Activated T-helper 1 cell treated with anti-CD3 and anti-CD28 coated beads, Interleukin-12 subunit alpha, Interleukin-12 subunit beta, Interleukin-2, Interleukin-4 antibody, amounts not matched to agents 30 ng/mL and 10 ng/mL and 1 ng/mL, durations not matched to agents 14 hours and 24 hours and 36 hours (primary cell): ENCODE measurements around the gene CTU1. TPM values are rescaled to one million over a fixed set of nuclear protein-coding genes. Genes with fewer than 3 reads are reported as not detected.

Source experiments
- DNase-seq: peaks from one replicate; pipeline ENCODE4 v3.0.0; 2021; ENCODE audit warnings: low spot score
- H3K27ac Mint-ChIP-seq: one replicate; pipeline ENCODE4 v1.8.0; 2021; ENCODE audit warnings: mild to moderate bottlenecking, mixed read lengths
- H3K27me3 Mint-ChIP-seq: one replicate; pipeline ENCODE4 v1.8.0; 2022; ENCODE audit warnings: mild to moderate bottlenecking, moderate library complexity, mixed read lengths; ENCODE audit not compliant: insufficient read depth
- H3K36me3 Mint-ChIP-seq: one replicate; pipeline ENCODE4 v1.8.0; 2021; ENCODE audit warnings: low read depth, mixed read lengths
- H3K4me1 Mint-ChIP-seq: one replicate; pipeline ENCODE4 v1.8.0; 2021; ENCODE audit warnings: low read depth, mixed read lengths
- H3K4me3 Mint-ChIP-seq: one replicate; pipeline ENCODE4 v1.8.0; 2021; ENCODE audit warnings: mild to moderate bottlenecking, moderate library complexity, mixed read lengths
- H3K9me3 Mint-ChIP-seq: one replicate; pipeline ENCODE4 v1.8.0; 2021; ENCODE audit warnings: mixed read lengths
- intact Hi-C: fragments of 100-400 bp; cut with micrococcal nuclease; formaldehyde crosslinking; loops from one replicate; pipeline ENCODE4 v1.15.1; 2024
- total RNA-seq: library from RNA; stranded (reverse); gene quantifications from 2 replicates; pipeline ENCODE4 v1.2.3, GENCODE V29; 2022

CTU1 gene
- total RNA-seq, 1 donor from 2014 or later = 12.5 TPM

- Mint-ChIP-seq H3K27me3 (no peaks in the 10 kb centered on the region), H3K27ac (no peak within 1 kb of the TSS), H3K9me3 (no peaks in the 10 kb centered on the region), H3K36me3 (no peaks in the 10 kb centered on the region), H3K4me3 (no peak within 1 kb of the TSS), H3K4me1 (no peaks in the 10 kb centered on the region)
- intact Hi-C loops = no loop called here
- no peak for DNase-seq
Measured at GRCh38 chr19:51082611-51083010, 25.6 kb downstream of the CTU1 start, which contains the start of gene KLK14. KLK14 (minus strand) TSS chr19:51082887; CDS start chr19:51082614, 273 bp downstream.

- no peak for DNase-seq
- intact Hi-C loops = no loop called here
- H3K9me3 Mint-ChIP-seq = no peaks in the 10 kb centered on the region
- no peak overlapping the region for H3K4me3 Mint-ChIP-seq
- H3K36me3 Mint-ChIP-seq = no peaks in the 10 kb centered on the region
- H3K27me3 Mint-ChIP-seq = no peaks in the 10 kb centered on the region
- no peak overlapping the region for H3K27ac Mint-ChIP-seq
- H3K4me1 Mint-ChIP-seq = no peaks in the 10 kb centered on the region
Measured at GRCh38 chr19:51081476-51081875, 26.7 kb downstream of the CTU1 start.

GRCh38 chr19:51079481-51080110, 28.6 kb downstream of the CTU1 start:
- peaks cover 2% of the 10 kb centered on the region for H3K27me3 Mint-ChIP-seq
- intact Hi-C loops = no loop called here
- H3K36me3 Mint-ChIP-seq = no peaks in the 10 kb centered on the region
- DNase-seq = no peak
- no peak overlapping the region for H3K4me3 Mint-ChIP-seq
- H3K4me1 Mint-ChIP-seq = no peaks in the 10 kb centered on the region
- H3K27ac Mint-ChIP-seq = no peak overlapping the region
- H3K9me3 Mint-ChIP-seq = no peaks in the 10 kb centered on the region

GRCh38 chr19:51078731-51079130, 29.5 kb downstream of the CTU1 start:
- intact Hi-C loops = no loop called here
- Mint-ChIP-seq H3K36me3 (no peaks in the 10 kb centered on the region), H3K9me3 (peaks cover 7% of the 10 kb centered on the region), H3K4me3 (no peak overlapping the region), H3K4me1 (no peaks in the 10 kb centered on the region), H3K27me3 (peaks cover 5% of the 10 kb centered on the region), H3K27ac (no peak overlapping the region)
- DNase-seq = no peak

- Mint-ChIP-seq H3K4me1 (no peaks in the 10 kb centered on the region), H3K27me3 (peaks cover 7% of the 10 kb centered on the region), H3K27ac (no peak overlapping the region), H3K36me3 (no peaks in the 10 kb centered on the region), H3K9me3 (peaks cover 12% of the 10 kb centered on the region), H3K4me3 (no peak overlapping the region)
- intact Hi-C loops = no loop called here
- no peak for DNase-seq
Measured at GRCh38 chr19:51078104-51078503, 30.1 kb downstream of the CTU1 start.

GRCh38 chr19:51076631-51077213, 31.5 kb downstream of the CTU1 start:
- intact Hi-C loops = no loop called here
- Mint-ChIP-seq H3K4me1 (no peaks in the 10 kb centered on the region), H3K4me3 (no peak overlapping the region), H3K27ac (no peak overlapping the region), H3K36me3 (no peaks in the 10 kb centered on the region), H3K27me3 (peaks cover 10% of the 10 kb centered on the region), H3K9me3 (peaks cover 12% of the 10 kb centered on the region)
- DNase-seq = no peak

GRCh38 chr19:51075998-51076397, 32.2 kb downstream of the CTU1 start:
- Mint-ChIP-seq H3K4me1 (no peaks in the 10 kb centered on the region), H3K27me3 (peaks cover 10% of the 10 kb centered on the region), H3K36me3 (no peaks in the 10 kb centered on the region), H3K4me3 (no peak overlapping the region), H3K27ac (no peak overlapping the region), H3K9me3 (peaks cover 12% of the 10 kb centered on the region)
- intact Hi-C loops = no loop called here
- DNase-seq = no peak

- Mint-ChIP-seq H3K27me3 (peaks cover 23% of the 10 kb centered on the region), H3K27ac (no peak overlapping the region), H3K4me1 (no peaks in the 10 kb centered on the region), H3K4me3 (no peak overlapping the region), H3K36me3 (no peaks in the 10 kb centered on the region), H3K9me3 (peaks cover 12% of the 10 kb centered on the region)
- no peak for DNase-seq
- intact Hi-C loops = no loop called here
Measured at GRCh38 chr19:51071095-51071405, 37.2 kb downstream of the CTU1 start.

- no peak for DNase-seq
- Mint-ChIP-seq H3K36me3 (no peaks in the 10 kb centered on the region), H3K4me1 (no peaks in the 10 kb centered on the region), H3K9me3 (peaks cover 12% of the 10 kb centered on the region), H3K27me3 (peaks cover 26% of the 10 kb centered on the region), H3K4me3 (no peak overlapping the region), H3K27ac (no peak overlapping the region)
- intact Hi-C loops = no loop called here
Measured at GRCh38 chr19:51070334-51071094, 37.7 kb downstream of the CTU1 start.

- Mint-ChIP-seq H3K36me3 (no peaks in the 10 kb centered on the region), H3K9me3 (no peaks in the 10 kb centered on the region), H3K27ac (no peak overlapping the region), H3K4me1 (no peaks in the 10 kb centered on the region), H3K4me3 (no peak overlapping the region), H3K27me3 (peaks cover 23% of the 10 kb centered on the region)
- DNase-seq = no peak
- intact Hi-C loops = no loop called here
Measured at GRCh38 chr19:51066393-51067186, 41.6 kb downstream of the CTU1 start.

- intact Hi-C loops = no loop called here
- H3K4me3 Mint-ChIP-seq = no peak overlapping the region
- H3K27me3 Mint-ChIP-seq = peaks cover 20% of the 10 kb centered on the region
- H3K4me1 Mint-ChIP-seq = no peaks in the 10 kb centered on the region
- no peaks in the 10 kb centered on the region for H3K36me3 Mint-ChIP-seq
- H3K27ac Mint-ChIP-seq = no peak overlapping the region
- DNase-seq = no peak
- no peaks in the 10 kb centered on the region for H3K9me3 Mint-ChIP-seq
Measured at GRCh38 chr19:51065221-51065960, 42.8 kb downstream of the CTU1 start.

GRCh38 chr19:51064534-51065220, 43.5 kb downstream of the CTU1 start, which contains the start of gene KLK13:
KLK13 (minus strand) TSS chr19:51065092; CDS start chr19:51065067, 25 bp downstream.
- no peak within 1 kb of the TSS for H3K4me3 Mint-ChIP-seq
- peaks cover 20% of the 10 kb centered on the region for H3K27me3 Mint-ChIP-seq
- H3K4me1 Mint-ChIP-seq = no peaks in the 10 kb centered on the region
- H3K36me3 Mint-ChIP-seq = no peaks in the 10 kb centered on the region
- H3K9me3 Mint-ChIP-seq = no peaks in the 10 kb centered on the region
- no peak within 1 kb of the TSS for H3K27ac Mint-ChIP-seq
- DNase-seq = no peak
- intact Hi-C loops = no loop called here
